8988T (cell line): Measurements from ENCODE around the gene UNC5C.
"Not testable (repeated sequence)": the region's sequence is repeated elsewhere in the genome, so short reads cannot be mapped to it uniquely, and the experiment has no call there.

Experiments used
- DNase-seq: peaks from one replicate; pipeline ENCODE4 v3.0.0; 2011

Gene UNC5C

GRCh38 chr4:95161781-95162469 lies 386.8 kb downstream of the UNC5C start:
- no peak for DNase-seq

DNA sequence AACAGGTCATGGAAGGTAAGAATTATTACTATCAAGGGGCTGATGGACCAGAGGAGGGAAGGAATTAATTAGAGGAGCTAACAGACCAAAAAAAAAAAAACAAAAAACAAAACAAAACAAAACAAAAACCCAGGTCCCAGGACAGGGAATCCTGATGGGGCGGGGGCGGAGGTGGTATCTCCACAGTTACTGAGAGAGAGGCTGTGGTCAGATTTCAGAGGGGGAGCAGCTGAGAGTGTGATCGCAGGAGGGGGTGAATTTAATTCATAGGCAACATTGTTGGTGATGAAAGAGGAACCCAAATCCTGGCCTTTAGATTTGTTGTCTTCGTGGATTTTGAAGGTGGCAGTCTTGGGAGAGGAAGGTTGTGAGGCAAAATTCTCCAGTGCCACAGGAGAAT lies 389.4 kb downstream of the UNC5C start:
- DNase-seq = no peak

- no peak for DNase-seq
Measured at GRCh38 chr4:95158626-95159025, 390.1 kb downstream of the UNC5C start.

GRCh38 chr4:95158045-95158444 lies 390.7 kb downstream of the UNC5C start:
- no peak for DNase-seq

- DNase-seq = no peak
Measured at GRCh38 chr4:95157596-95157995, 391.2 kb downstream of the UNC5C start.

DNA sequence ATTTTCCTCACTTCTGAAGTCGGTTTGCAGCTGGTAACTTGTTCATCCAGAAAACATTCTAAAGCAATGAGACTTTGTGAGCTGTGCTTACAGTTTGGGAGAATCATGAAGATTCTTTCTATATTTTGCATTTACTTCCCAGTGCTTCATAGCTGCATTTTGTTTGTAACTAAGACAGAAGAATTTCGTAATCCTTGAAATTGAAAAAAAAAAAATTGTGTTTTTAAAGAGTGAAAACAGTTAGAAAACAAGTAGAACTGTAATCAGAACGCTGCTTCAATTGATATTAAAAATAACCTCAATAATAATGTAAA lies 392.4 kb downstream of the UNC5C start:
- DNase-seq = no peak

- no peak for DNase-seq
Measured at GRCh38 chr4:95155759-95156451, 392.9 kb downstream of the UNC5C start.

GRCh38 chr4:95153182-95153581 lies 395.6 kb downstream of the UNC5C start:
- DNase-seq = no peak

DNA sequence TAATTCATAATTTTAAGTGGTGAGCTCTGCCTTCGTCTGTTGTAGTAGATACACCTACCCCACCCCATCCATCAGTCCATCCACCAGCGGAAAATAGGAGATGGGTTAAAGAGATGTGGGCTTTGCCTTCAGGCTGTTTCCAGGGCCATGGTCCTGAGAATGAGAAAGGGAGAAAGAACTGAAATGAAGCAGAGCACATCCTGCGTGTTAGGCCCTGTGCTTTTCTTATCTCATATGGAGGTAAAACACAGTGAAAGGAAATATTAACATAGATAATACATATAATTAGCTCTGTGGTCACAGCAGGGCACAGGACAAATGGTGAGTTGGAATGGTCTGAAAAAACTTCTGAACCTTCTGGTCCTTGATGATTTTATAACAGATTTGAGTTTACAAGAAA lies 397.5 kb downstream of the UNC5C start:
- DNase-seq = no peak

DNA sequence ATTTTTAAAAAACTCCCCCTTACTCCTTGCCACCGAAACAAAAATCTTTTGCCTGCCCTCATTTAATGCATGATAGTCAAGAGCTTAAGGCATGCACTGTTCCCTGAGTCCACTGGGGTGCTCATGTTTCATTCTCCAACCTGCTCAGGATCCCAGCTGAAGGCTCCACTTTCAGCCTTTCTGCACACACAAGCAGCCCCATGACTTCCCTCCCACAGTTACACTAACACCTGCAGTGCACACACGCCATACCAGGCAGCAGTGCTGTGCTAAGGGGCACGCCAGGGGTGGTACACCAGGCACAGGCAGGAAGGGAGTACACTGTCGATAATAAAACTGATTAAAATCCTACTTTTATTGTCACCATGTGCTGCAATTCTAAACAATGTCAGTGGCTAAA lies 405.8 kb downstream of the UNC5C start:
- no peak for DNase-seq

- no peak for DNase-seq
Measured at GRCh38 chr4:95141361-95141760, 407.4 kb downstream of the UNC5C start.

GRCh38 chr4:95139424-95139823 lies 409.3 kb downstream of the UNC5C start:
- DNase-seq = not testable (repeated sequence)

DNA sequence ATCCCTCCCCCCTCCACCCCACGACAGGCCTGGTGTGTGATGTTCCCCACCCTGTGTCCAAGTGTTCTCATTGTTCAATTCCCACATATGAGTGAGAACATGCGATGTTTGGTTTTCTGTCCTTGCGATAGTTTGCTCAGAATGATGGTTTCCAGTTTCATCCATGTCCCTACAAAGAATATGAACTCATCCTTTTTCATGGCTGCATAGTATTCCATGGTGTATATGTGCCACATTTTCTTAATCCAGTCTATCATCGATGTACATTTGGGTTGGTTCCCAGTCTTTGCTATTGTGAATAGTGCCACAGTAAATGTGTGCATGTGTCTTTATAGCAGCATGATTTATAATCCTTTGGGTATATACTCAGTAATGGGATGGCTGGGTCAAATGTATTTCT lies 414.8 kb downstream of the UNC5C start:
- not testable (repeated sequence) for DNase-seq

- no peak for DNase-seq
Measured at GRCh38 chr4:95129821-95130311, 418.9 kb downstream of the UNC5C start.

DNA sequence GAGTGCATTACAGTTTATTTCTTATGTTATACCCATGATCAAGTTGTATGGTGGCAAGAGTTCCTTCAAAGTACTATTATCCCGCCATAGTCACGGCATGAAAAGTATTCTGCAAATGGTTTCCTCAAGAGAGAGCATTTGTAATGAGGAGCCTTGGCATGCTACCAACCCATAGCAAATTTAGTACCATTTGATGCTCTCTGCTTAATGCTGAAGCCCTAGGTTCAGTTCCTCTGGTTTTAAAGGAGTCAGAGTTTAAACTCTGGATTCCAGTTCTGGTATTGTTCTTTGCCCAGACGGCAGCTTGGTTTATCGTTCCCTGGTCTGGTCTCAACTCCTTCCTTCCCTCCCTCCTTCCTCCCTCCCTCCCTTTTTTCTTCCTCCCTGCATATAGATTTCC lies 419.7 kb downstream of the UNC5C start:
- no peak for DNase-seq

GRCh38 chr4:95124906-95125504 lies 423.8 kb downstream of the UNC5C start:
- DNase-seq = no peak

DNA sequence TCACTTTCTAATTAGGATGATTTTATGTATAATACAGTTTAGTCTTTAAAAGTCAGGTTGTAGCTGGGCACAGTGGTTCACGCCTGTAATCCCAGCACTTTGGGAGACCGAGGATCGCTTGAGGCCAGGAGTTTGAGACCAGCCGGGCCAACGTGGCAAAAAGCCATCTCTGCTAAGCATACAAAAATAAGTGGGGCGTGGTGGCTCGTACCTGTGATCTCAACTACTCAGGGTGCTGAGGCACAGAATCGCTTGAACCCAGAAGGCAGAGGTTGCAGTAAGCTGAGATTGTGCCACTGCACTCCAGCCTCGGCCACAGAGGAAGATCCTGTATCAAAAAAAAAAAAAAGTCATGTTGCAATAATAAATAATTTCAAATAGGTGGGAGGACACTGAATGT lies 426.8 kb downstream of the UNC5C start:
- no peak for DNase-seq

- DNase-seq = no peak
Measured at GRCh38 chr4:95120456-95120855, 428.3 kb downstream of the UNC5C start.

GRCh38 chr4:95118497-95118896 lies 430.3 kb downstream of the UNC5C start:
- DNase-seq = no peak

DNA sequence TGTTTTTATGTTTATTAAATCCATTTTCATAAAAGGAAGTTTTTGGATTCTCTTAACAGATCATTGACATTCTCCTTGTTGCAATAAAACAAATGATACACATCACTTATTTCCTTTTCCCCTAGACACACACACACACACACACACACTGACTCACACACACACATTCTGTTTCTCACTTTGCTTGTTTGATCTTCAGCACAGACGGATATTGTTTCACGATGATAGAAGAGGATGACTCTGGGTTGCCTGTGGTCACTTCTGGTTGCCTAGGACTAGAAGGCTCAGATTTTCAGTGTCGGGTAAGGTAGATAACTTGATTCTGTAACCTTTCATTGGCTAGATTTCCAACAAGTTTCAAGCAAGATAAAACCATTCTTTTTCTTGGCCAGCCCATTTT lies 434.3 kb downstream of the UNC5C start:
- no peak for DNase-seq
